ENCODE results near the gene DECR2.

DNA sequence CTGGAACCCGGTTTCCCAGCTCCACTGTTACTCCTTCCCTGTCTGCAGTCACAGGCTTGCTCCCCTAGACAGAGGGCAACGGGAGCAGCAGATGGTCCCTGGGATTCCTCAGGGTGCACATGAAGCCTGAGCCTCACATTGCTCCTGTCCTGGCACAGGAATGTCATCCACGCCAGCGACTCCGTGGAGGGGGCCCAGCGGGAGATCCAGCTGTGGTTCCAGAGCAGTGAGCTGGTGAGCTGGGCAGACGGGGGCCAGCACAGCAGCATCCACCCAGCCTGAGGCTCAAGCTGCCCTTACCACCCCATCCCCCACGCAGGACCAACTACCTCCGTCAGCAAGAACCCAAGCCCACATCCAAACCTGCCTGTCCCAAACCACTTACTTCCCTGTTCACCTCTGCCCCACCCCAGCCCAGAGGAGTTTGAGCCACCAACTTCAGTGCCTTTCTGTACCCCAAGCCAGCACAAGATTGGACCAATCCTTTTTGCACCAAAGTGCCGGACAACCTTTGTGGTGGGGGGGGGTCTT, 1.6 kb upstream of the DECR2 start:
- TF ChIP-seq POLR2A (IDR thresholded peaks at IDR 0.05; ENCODE audit: low read length) (no peak), GATA1 (IDR thresholded peaks at IDR 0.05; ENCODE audit: low read depth, low read length) (no peak)
